HG02884 (cell line): ENCODE measurements around the gene MYO5B.

Experiments
- ATAC-seq: cut with Tn5 transposase; IDR thresholded peaks from one replicate; pipeline ENCODE4 v1.9.1; 2021; ENCODE audit warnings: mild to moderate bottlenecking, moderate library complexity; ENCODE audit not compliant: unreplicated experiment

Gene MYO5B

GRCh38 chr18:49861659-49862058 is 333.3 kb downstream of the MYO5B start:
- no peak for ATAC-seq

GRCh38 chr18:49859725-49860124 is 335.2 kb downstream of the MYO5B start:
- no peak for ATAC-seq

GRCh38 chr18:49859021-49859359 is 336.0 kb downstream of the MYO5B start:
- no peak for ATAC-seq

- no peak for ATAC-seq
These were observed 336.5 kb downstream of the MYO5B start for GRCh38 chr18:49858309-49859020.

- no peak for ATAC-seq
These were observed 337.2 kb downstream of the MYO5B start for GRCh38 chr18:49857708-49858107.

- ATAC-seq: no peak
These were observed 338.5 kb downstream of the MYO5B start for GRCh38 chr18:49856496-49856895.

- ATAC-seq: no peak
These were observed 339.1 kb downstream of the MYO5B start for GRCh38 chr18:49855711-49856415.

GRCh38 chr18:49854681-49855080 is 340.3 kb downstream of the MYO5B start:
- no peak for ATAC-seq

DNA sequence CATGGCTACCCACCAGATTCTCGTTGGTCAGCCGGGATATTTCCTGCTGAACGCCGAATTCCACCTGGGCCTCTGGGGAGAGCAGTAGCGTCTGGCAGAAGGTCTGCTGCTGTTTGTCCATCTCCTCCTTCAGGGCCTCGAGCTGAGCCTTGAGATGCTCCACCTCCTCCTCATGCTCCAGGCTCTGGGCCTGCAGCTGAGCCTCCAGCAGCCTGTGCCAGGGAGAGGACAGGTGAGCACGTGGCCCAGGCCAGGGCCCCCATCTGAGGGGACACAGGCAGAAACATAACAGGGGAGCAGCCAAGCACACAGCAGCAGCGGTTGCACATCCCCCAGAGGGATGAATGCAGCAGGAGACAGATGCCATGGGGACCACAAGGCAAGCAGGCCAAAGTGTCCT is 341.5 kb downstream of the MYO5B start:
- ATAC-seq: no peak

GRCh38 chr18:49853011-49853410 is 341.9 kb downstream of the MYO5B start:
- no peak for ATAC-seq

DNA sequence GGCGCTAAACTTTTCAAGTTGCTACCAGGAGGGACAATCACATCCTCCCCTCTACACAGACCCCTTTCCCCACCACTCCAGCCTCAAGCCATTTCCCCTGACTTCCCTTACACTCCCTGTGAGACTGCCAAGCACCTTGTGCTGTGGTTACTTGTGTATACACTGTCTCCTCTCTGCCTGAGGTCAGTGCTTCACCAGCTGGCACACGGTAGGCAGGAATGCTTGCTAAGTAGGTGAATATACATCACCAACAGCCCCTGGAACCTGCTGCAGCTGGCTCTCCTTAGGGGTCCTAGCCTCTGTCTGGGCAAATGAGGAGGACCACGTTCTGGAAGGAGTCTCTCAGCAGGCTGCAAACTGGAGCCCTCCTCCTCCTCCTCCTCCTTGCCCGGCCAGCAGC is 343.3 kb downstream of the MYO5B start:
- ATAC-seq: no peak

DNA sequence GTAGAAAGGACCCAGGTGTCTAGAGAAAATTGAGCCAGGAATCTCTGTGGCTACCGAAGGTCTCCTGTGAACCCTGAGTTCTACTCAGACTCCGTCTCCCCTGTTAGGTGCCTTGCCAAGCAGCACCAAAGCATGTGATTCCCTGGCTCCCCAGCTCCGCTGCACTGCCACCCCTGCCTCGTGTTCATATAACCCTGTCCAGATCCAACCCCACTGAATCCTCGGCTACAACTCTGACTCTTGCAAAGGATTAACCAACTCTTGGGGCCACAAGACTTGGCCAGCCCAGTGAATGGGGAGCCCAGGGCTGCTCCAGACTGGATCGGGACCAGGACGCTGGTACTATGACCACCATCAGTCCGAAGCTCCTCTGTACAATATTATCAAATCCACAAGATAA is 344.3 kb downstream of the MYO5B start:
- no peak for ATAC-seq

GRCh38 chr18:49849331-49850217 is 345.4 kb downstream of the MYO5B start:
- no peak for ATAC-seq

DNA sequence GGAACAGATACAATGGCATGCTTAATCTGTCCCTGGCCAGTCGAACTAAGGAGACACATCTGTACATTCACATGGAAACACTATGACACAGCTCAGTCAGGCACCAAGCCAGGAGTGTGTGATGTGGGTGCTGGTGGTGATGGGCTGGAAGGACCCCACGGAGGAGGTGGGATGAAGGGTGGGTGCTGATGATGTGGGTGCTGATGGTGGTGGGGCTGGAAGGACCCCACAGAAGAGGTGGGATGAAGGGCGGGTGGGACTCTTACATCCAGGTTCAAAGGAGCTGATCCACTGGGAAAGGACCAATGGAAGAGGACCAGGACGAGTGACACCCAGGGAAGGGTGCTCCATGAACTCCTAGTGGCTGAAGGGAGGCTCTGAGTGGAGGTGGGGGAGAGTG is 346.8 kb downstream of the MYO5B start:
- ATAC-seq: no peak

- no peak for ATAC-seq
These were observed 347.4 kb downstream of the MYO5B start for GRCh38 chr18:49847524-49847923.

- no peak for ATAC-seq
These were observed 348.1 kb downstream of the MYO5B start for GRCh38 chr18:49846718-49847470.

- ATAC-seq: no peak
These were observed 348.6 kb downstream of the MYO5B start for GRCh38 chr18:49846361-49846662.

- ATAC-seq: no peak
These were observed 349.2 kb downstream of the MYO5B start for GRCh38 chr18:49845629-49846360.

DNA sequence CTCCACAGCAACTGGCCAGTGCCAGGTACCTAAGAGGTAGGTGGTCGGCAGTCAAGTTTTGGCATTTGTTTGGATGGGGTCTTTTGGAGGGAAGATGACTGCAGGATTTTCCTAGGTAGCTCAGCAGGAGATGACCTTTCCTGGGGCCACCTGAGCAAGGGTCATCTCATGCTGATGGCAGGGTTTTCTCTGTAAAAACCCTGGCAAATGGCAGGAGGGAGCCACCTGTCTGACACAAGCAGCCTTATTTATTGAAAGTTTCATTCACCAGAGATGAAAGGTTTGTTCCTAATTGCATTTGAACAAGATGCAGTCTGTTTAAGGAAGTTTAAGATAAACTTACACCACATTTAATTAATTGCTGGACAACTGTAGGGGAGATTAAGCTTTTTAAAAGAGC is 350.0 kb downstream of the MYO5B start:
- ATAC-seq: no peak

DNA sequence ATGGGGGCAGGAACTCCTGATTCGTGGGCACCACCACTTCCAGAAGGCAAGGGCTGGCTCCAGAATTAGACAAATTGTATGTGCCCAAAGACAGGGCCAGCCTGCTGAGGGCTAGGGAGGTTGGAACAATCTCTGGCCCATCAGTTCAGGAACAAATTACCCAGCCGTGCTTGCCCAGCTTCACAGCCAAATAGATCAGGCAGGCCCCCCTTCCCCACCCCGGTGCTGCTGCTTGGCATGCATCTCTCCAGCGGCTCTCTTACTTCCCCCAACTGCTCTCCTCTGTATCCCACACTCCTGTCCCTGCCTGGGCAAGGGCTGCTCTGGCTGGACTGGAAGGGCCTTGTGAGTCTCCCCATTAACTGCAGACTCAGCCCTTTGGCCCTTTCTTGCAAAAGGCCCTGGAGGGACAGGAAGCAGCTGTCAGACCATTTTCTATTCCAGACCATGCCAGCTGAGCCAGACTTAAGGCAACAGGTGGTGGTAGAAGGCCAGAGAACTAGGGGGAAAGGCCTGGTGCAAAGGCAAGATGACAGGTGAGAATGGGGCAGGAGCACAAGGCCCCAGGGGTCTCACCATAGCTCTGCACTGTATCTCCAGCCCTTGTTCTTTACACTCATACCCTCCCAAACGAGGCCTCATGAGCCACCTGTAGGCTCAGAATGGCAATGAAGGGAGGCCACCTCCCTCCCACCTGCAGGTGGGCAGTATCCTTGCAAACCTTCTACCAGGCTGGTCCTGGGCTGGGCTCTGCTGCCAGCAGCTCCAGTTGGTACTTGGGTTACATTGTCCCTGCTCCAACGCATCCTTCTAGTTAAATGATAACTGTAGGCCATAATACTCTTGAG is 350.9 kb downstream of the MYO5B start:
- no peak for ATAC-seq
